OCI-LY3 (cell line): ENCODE measurements around the gene CHEK1.

Source experiments
- EZH2phosphoT487 ChIP-seq: fragments of 200-600 bp; shearing (Covaris generic); IDR thresholded peaks from 2 replicates; pipeline ENCODE4 v1.6.1; 2018; ENCODE audit warnings: antibody characterized with exemption, mixed run types, low read depth
- TF ChIP-seq, protein P1 (sequence below): fragments of 200-600, 300-600 bp; sonication (generic); IDR thresholded peaks from 2 replicates; pipeline ENCODE4 v1.5.1; 2014; ENCODE audit warnings: antibody characterized with exemption, low read length, low read depth

DNA sequence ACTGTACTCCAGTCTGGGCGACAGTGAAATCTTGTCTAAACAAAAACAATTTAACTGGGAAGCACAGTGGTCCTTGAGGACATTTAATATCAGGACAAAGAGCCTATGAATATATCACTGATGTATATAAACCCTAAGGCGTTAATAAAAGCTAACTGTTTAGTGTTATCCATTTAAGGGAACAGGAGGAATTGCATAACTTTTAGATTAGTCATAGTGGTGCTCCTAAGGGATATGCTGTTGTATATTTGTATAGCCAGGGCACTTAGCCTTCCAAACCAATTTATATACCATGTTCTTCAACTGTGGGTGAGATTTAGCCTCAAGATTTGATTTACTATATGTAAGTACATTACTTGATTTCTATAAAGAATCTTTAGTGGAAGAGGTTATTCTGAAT is 3.0 kb upstream of the CHEK1 start:
- TF ChIP-seq, protein P1, sequence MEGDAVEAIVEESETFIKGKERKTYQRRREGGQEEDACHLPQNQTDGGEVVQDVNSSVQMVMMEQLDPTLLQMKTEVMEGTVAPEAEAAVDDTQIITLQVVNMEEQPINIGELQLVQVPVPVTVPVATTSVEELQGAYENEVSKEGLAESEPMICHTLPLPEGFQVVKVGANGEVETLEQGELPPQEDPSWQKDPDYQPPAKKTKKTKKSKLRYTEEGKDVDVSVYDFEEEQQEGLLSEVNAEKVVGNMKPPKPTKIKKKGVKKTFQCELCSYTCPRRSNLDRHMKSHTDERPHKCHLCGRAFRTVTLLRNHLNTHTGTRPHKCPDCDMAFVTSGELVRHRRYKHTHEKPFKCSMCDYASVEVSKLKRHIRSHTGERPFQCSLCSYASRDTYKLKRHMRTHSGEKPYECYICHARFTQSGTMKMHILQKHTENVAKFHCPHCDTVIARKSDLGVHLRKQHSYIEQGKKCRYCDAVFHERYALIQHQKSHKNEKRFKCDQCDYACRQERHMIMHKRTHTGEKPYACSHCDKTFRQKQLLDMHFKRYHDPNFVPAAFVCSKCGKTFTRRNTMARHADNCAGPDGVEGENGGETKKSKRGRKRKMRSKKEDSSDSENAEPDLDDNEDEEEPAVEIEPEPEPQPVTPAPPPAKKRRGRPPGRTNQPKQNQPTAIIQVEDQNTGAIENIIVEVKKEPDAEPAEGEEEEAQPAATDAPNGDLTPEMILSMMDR = no peak
- no peak for TF ChIP-seq EZH2phosphoT487
